ENCODE data around the gene NPAS2.

Gene NPAS2

GRCh38 chr2:100819370-100820272, at the start of gene NPAS2:
NPAS2 (plus strand) TSS chr2:100820139; CDS start chr2:100904755, 84,616 bp downstream.
- no peak for DNase-seq

GRCh38 chr2:100771125-100771524, 48.8 kb upstream of the NPAS2 start:
- DNase-seq, result no peak

- DNase-seq, result no peak
These were observed 46.4 kb upstream of the NPAS2 start for GRCh38 chr2:100773538-100773937.

- DNase-seq, result no peak
These were observed 43.5 kb upstream of the NPAS2 start for GRCh38 chr2:100776445-100776844.

GRCh38 chr2:100778637-100779450, 41.1 kb upstream of the NPAS2 start:
- DNase-seq, result no peak

GRCh38 chr2:100779908-100780202, 40.1 kb upstream of the NPAS2 start:
- DNase-seq, result no peak

GRCh38 chr2:100780203-100781008, 39.5 kb upstream of the NPAS2 start:
- no peak for DNase-seq

GRCh38 chr2:100781009-100781325, 39.0 kb upstream of the NPAS2 start:
- DNase-seq, result no peak

GRCh38 chr2:100781523-100782379, 38.2 kb upstream of the NPAS2 start:
- no peak for DNase-seq

GRCh38 chr2:100782380-100782878, 37.5 kb upstream of the NPAS2 start:
- DNase-seq, result no peak

GRCh38 chr2:100783987-100784386, 36.0 kb upstream of the NPAS2 start:
- no peak for DNase-seq

GRCh38 chr2:100784681-100785080, 35.3 kb upstream of the NPAS2 start:
- no peak for DNase-seq

- DNase-seq, result no peak
These were observed 34.2 kb upstream of the NPAS2 start for GRCh38 chr2:100785626-100786296.

- DNase-seq, result no peak
These were observed 33.7 kb upstream of the NPAS2 start for GRCh38 chr2:100786297-100786658.

- no peak for DNase-seq
These were observed 33.0 kb upstream of the NPAS2 start for GRCh38 chr2:100786985-100787384.

- no peak for DNase-seq
These were observed 30.6 kb upstream of the NPAS2 start for GRCh38 chr2:100789361-100789760.

- no peak for DNase-seq
These were observed 28.5 kb upstream of the NPAS2 start for GRCh38 chr2:100791294-100791935.

GRCh38 chr2:100791936-100792308, 28.0 kb upstream of the NPAS2 start:
- DNase-seq, result no peak

- DNase-seq, result no peak
These were observed 26.7 kb upstream of the NPAS2 start for GRCh38 chr2:100793220-100793619.

GRCh38 chr2:100793982-100794381, 26.0 kb upstream of the NPAS2 start:
- no peak for DNase-seq

GRCh38 chr2:100796499-100797100, 23.3 kb upstream of the NPAS2 start:
- DNase-seq, result no peak

Data from NCI-H1436 treated with DMSO at 0.1 percent for 48 hours (cell line).